Measurements from ENCODE around the gene DEPDC1.

Gene DEPDC1

DNA sequence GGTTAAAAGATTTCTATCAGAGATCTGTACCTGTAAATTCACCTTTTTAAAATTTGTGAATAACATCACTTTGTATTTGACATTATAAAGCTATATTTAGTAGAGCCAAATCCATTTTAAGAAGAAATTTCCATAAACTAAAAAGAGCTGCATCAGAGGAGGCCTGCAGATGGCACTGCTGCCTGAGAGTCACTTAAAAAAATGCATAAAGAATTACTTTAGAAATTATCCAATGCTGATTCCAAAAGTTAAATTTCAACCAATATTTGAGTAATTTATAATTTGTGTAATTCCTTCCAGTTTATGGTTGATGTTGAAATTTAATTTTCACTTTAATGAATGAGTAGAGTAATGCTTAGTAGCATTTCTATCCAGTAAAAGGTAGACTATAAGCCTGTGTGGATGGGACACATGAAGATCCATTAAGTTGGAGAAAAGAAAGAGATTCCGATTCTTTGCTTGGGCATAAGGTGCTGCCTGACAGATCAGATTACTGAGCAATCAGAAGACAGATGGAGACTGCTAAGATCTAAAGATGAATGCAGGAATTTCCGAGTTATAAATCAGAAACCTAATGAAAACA is 26.4 kb downstream of the DEPDC1 start:
- DNase-seq = no peak

- DNase-seq = no peak
Observed at GRCh38 chr1:68464891-68465290, 32.0 kb downstream of the DEPDC1 start.

DNA sequence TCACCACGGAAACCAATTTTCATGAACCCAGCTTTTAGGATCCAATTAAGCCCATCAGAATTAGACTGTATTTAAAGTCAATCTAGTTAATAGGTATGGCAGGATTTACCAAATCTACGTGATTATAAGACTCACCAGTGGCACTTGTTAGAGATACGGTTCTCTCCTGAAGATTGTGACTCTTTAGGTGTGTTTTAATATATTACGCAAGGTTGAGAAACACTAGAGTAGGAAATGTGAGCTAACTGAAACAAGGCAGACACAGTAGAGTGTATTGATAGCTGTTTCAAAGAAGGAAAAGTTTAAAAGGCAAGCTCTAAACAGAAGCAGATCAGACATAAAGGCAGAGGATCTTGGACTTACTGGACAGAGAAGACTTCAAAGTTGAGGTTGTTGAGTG is 35.9 kb downstream of the DEPDC1 start:
- no peak for DNase-seq

- no peak for DNase-seq
Observed at GRCh38 chr1:68459796-68460195, 37.1 kb downstream of the DEPDC1 start.

DNA sequence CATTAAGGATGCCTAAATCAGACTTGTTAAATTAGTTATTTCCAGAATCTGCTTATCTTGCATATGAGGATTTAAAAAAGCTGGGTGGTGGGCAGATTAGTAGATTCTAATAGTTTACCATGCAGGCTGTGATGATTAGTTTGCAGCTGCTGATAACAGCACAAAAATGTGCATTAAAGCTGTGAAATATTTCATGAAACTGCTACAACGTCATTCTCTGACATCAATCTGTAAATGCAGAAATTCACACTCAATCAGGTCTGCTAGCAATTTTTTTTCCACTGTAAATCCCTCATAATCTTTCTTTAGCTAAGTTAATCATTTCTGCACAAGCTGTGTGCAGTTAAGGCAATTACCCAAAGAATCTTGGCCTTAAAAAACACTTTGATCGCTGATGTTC is 37.8 kb downstream of the DEPDC1 start:
- no peak for DNase-seq

DNA sequence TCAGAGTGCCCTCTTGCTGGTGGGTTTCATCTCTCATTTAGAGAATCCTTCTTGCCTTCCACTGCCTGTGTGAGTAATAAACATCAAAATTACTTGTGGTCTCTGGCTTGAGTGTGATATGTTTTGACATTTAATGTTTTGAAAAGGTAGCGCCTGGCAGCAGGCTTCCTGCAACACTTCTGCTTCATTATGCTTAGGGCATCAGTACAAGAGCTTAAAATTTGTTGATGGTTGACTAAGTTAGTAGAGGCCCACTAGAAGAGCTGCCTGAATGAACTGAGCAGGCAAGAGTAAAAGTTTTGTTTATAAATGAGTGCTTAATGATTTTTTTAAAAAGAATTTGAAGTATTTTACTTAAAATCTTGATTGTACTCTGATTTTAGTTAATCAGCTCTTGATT is 40.7 kb downstream of the DEPDC1 start:
- DNase-seq = no peak

GRCh38 chr1:68454534-68454933 is 42.3 kb downstream of the DEPDC1 start:
- no peak for DNase-seq

- no peak for DNase-seq
Observed at GRCh38 chr1:68453060-68453670, 43.7 kb downstream of the DEPDC1 start.

GRCh38 chr1:68449901-68450300 is 47.0 kb downstream of the DEPDC1 start, which contains the start of gene RPE65:
RPE65 (minus strand) TSS chr1:68449954; CDS start chr1:68449905, 49 bp downstream.
- no peak for DNase-seq

DNA sequence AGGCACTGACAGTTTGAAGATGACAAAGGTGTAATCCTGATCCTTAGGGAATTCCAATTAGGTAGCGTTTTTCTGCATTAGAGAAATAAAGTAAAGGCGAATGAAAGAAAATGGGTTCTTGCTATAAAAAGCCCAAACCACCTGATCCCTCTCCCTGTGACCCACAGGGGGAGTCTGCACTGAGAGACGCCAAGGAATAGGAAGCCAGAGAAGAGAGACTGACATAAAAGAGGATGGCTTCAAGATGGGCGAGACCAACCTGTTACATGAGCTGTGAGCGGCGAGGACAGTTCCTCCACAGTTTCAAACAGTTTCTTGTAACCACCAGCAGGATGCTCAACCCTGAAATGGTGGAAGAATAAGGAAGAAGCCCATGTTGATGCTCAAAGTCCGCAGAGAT is 48.5 kb downstream of the DEPDC1 start:
- DNase-seq = no peak

DNA sequence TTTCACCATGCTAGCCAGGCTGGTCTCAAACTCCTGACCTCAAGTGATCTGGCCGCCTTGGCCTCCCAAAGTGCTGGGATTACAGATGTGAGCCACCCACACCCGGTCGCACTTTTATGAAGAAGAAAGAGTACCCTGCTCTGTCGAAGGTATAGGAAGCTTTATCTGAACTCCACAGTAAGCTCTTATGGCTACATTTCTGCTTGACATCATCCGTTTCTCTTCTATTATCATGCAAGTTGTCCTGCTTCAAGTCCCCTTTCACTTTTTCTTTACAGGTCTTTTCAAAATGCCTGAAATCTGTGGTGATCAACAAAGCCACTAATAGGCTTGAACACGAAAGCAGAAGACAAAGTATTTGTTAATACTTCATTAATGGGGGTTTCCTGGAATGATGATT is 51.2 kb downstream of the DEPDC1 start:
- DNase-seq = no peak

DNA sequence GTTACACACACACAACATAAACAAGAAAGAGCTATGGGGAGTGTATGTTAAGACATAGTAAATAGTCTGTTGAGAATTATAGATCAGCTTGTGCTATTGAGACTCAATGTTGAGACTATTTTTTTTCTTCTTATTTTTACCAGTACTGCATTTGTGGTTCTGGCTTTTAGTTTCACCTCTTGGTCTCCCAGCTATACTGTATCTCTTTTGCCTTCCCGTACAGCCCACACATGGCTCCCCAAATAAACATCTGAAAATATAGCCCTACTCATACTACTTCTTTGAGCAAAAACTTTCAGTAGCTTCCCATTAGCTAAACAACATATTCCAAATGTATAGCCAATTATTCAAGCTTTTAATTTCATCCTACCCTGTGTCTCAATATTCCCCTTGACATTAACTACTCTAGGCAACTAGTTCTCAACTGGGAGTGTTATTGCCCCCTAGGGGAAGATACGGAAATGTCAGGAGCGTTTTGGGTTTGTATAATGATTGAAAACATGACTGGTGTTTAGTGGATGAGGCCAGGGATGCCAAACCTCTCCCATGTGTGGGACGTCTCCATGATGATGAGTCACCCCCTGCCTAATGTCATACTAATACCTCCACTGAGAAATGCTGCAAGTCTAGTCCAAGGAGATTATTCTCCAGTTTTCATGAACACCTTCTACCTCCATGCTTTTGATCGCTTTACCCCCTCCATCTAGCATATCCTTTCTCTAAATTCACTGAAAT is 53.9 kb downstream of the DEPDC1 start:
- DNase-seq = no peak

GRCh38 chr1:68442006-68442405 is 54.9 kb downstream of the DEPDC1 start:
- no peak for DNase-seq

DNA sequence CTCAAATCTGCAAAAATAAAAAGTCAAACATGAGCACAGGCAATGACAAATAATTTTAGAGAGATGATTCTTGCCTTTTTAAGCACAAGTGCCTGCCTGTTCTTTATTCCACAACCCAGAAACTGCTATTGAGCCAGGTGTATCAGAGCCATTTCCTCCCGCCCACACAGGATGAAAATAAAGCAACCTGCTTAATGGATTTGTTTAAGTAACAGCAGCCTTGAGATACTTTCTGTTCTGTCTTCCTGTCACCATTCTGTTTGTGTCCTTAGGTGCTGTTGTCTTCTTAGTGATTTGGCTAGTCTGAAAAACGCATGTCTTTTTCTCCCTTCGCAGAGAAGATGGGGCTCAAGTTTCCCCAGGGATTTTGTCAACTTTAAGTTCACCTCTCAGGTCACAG is 58.6 kb downstream of the DEPDC1 start:
- DNase-seq = no peak

GRCh38 chr1:68433395-68433794 is 63.5 kb downstream of the DEPDC1 start:
- no peak for DNase-seq

DNA sequence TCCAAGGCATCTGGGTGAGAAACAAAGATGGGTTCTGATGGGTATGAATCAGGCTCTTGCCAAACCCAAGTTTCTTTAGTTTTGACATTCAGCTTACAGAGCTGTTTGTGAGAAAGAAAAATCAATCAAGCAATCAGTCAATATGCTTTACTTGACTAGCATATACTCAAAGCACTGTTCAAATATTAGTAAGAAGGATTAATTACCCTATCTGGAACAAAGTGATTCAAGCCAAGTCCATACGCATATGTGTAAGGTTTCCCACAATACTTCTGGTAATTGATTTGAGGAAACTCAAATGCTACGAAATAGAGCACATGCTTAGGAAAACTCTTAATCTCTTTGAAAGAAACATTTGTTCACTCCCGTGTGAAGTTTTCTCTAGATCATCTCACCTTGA is 65.8 kb downstream of the DEPDC1 start:
- DNase-seq = no peak

GRCh38 chr1:68429233-68429808 is 67.6 kb downstream of the DEPDC1 start:
- no peak for DNase-seq

- no peak for DNase-seq
Observed at GRCh38 chr1:68426594-68426993, 70.3 kb downstream of the DEPDC1 start.
